AG20443 (cell line): ENCODE results near the gene PCGF5.
A peak's percentile ranks its signal among the peaks of the same experiment; 100 is the strongest.
"Not testable (repeated sequence)": the region's sequence is repeated elsewhere in the genome, so short reads cannot be mapped to it uniquely, and the experiment has no call there.

Experiments
- DNase-seq: peaks from one replicate; pipeline ENCODE4 v3.0.0; 2012; ENCODE audit warnings: low spot score, mixed read lengths

The PCGF5 gene

DNA sequence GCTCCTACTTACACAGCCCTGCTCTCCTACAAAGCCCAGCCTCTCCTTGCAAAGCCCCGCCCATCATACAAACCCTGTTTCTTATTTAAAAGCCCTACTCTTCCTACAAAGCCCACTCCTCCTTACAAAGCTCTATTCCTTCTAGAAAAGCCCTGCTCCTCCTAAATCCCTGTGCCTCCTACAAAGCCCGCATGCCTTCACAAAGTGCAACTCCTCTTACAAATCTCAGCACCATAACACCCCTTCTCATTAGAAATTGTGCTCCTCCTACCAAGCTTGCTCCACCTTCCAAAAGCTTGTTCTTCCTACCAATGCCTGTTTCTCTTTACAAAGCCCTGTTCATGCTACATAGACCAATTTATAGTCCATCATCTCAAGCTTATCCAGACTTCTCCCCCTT, 66.1 kb downstream of the PCGF5 start:
- no peak for DNase-seq

DNA sequence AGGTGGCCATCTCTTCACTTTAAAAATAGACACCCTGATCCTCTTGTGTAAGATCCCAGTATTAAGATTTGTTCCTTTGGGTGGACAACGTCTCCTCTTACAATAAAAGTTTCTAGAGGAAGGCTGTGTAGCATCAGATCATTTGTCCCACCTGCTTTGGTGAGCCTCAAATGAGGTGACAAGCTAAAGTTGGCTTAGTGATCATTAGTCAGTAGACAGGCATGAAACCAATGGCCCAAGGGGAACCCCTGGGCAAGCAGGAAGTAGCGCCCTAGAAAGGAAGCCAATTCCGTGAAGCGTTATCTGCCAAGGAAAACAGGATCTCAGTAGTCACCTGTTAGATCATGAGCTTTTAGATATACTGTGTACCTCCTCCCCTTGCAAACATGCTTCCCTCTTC, 66.8 kb downstream of the PCGF5 start:
- no peak for DNase-seq

DNA sequence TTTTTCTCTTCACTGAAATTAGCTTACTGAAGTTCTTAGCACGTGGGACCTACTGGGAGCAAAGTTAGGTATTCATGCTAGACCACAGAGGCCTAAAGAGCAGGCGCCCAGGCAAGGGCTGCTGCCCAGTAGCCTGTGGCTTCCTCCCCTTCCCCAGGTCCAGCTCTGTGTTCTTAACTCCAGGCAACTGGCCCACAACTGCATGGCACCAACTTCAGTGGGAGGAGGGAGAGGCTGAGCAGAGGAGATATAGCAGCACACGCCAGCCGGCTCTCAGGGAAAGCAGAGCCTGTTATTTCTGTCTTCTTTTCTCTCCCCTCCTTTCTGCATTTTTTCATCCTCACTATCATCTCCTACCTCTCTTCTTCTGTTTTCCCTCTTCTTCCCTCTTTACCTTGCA, 67.4 kb downstream of the PCGF5 start:
- no peak for DNase-seq

DNA sequence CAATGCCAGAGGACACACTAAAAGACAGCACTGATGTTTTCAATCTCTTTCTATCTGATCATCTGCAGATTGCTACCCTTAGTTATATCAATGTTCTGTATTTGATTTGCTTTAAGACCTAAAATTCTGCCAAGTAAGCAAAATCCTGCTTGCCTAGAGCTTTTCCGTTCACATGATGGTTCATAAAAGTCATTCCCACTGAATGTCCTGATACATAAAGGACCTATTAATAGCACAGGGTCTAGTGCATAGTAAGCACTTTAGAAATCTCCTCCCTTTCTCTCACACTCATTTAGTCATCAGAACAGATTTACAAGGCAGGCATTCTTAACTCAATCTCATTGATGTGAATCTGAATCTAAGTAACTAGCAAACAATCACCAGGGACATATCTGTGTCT, 68.8 kb downstream of the PCGF5 start:
- no peak for DNase-seq

DNA sequence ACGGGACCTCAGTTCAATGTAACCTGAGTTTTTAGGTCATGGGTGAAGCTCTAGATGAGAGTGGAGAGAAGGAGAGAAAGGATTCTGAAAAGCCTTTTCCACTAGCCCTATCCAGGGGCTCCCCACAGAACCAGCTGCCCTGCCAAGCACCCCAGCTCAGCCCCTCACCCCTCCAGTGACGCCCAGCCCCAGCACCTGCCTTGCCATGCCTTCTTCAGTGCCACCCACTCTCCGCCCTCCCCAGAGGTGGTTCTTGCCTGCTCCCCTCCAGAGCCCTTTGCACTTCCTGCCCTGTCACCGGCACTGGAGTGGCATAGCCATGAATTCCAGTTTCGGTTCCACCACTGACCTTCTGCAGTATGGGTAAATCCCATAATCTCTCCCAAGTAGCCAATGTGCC, 70.1 kb downstream of the PCGF5 start:
- no peak for DNase-seq

DNA sequence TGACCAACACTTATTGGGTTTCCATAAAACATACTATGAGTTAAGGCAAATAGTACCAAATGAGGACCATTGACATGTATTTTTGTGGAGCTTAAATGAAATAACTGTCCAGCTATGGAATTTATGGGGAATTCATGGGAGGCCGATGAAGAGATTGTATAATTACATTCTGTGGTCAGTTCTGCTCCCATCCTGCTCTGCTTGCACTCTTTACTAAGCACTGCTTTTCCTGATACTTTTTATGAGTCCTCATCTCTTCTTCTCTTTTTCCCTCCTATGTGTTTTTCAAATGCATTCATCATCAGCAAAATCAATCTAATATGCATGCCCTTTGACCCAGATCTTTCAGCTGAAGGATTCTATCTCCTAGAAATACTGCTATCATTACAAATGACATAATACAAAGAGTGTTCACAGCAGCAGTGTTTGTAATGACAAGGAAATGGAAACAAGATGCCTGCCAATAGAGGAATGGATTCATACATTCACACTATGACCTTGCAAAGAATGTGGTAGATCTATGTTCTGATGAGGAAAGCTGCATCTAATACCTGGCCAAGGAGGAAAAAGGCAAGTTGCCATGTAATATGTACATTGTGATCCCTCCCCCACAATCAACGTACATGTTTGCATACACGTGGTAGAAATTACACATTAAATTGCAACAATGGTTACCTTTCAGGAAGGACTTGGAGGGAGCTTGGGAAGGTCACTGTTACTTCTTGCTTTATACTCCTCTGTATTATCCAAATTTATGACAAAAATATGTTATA, 73.9 kb downstream of the PCGF5 start:
- no peak for DNase-seq

DNA sequence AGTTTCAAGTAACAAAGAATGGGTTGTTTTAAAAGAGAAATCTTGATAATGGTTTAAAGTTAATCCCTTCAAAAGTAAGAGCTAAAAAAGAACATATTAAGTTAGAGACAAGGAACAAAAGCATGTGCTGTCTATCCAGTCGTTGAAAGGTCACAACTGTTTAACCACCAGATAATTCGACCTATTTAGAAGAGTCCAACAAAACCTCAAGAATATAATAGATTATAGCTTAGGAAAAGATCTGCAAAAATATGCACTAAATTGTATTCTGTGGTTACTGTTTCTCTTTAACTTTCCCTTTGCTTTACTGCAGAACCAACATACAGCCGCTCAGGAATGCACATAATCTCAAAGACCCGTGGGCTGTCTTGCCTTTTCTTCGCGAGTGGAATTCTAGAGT, 74.9 kb downstream of the PCGF5 start:
- DNase-seq = no peak

DNA sequence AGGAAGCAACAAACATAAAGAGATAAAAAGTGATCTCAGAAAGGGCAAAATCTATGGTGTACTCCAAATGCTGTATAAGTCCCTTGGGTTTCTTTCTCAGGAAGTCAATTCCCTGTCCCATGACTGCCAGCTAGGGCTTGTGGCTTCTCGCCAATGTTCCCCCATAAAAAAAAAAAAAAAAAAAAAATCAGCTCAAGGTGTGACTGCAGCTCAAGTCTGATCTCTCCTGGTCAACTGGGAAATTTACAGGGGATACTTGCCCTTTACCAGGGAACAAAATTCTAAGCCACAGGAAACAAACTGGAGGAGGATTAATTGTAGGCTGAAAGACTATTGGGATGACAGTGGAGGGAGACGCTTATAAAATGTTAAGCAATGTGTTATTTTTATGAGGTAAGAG, 76.0 kb downstream of the PCGF5 start:
- no peak for DNase-seq

DNA sequence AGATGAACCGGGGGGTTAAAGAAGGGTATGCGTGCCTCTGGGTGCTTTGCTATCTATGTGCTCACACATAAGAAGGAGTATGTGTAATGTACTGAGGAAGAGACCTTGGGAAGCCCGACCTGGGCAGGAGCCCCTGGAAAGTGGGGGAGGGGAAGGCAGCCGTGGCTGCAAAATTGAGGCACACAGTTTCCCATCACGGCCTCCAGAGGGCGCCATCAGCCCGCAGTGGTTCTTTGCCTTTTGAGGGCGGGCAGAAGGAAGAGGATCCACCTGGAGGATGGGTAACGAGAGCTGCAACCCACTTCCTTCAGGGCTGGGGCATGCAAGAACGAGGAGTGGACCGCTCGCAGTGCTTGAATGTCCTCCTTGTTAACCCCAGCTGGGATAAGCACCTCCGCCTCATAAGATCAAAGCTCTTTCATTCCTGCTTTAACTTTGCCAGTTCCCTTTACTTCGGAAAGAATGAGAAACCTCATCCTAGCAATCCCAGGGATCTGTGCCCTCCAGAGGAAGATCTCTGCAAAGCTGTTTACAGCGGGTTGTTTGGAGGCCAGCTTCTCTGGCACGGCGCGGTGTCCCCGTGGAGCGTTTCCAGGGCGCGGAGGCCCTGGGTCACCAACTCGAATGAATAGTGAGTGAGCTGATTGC, 77.9 kb downstream of the PCGF5 start:
- peak; percentile 90 for DNase-seq

DNA sequence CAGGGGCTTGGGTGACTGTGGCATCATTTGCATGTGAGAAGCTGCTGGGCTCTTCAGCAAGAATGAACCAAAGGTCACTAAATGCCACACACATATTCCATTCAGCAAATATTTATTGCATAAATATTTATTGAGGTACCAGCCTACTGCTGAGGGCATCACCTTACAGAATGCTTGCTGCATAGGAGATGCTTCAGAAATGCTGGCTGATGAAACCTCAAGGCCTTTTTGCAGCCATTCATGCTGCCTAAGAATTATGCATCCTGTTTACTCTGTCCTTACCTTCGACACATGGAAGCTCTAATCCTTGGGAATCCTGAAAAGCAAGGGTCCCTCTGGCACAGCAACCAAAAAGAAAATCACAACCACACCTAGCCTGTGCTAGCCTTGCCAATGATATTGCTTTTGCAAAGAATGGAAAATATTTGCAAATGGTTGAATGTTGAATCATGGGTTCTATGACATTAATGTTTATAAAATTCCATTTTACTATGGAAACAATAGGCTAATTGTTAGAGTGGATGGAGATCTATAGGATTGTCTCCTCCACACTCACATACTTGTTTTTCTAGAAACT, 79.6 kb downstream of the PCGF5 start:
- DNase-seq = no peak

DNA sequence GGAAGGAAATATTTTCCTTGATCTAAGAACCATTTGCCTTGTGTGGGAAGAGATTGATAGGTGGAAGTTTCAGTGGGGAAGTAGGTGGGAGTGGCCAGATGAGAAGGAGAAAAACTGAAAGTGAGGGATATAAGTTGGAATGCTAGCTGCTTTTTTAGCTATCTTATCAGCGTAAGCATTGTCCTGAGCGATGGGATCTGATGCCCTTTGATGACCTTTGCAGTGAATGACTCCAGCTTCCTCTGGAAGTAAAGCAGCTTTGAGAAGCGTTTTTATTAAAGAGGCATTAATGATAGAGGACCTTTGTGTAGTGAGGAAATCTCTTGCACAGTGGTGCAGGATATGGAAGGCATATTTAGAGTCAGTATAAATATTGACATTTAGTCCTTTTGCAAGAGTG, 82.5 kb downstream of the PCGF5 start:
- DNase-seq = not testable (repeated sequence)

DNA sequence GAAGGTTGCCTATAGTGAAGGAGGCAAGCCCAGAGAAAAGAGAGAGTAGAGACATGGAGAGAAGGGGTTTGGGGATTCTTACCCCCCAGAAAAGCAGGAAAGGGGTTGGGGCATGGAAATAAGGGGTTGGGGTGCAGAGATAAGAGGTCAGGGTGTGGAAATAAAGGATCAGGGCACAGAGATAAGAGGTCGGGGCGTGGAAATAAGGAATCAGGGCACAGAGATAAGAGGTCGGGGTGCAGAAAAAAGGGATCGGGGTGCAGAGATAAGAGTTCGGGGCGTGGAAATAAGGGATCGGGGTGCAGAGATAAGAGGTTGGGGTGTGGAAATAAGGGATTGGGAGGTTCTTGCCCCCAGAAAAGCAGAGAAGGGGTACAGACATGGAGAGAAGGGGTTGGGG, 85.5 kb downstream of the PCGF5 start:
- not testable (repeated sequence) for DNase-seq

DNA sequence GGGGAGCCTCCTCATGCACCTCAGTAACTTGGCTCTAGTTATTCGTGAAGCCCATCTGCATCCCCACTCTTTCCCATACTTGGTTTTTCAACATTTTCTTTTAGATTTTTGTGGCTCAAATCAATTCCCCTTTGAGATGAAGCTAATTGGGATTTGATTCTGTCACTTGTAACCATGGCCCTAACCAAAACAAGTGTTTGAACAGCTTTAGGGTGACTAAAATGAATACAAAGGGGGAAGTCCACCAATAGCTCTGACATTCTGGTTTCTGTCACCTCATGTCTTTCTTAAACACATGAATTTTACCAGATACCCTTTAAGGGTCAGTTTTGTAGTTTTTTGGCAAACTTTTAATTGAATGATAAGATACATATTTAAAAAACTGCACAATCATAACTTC, 87.0 kb downstream of the PCGF5 start:
- no peak for DNase-seq

DNA sequence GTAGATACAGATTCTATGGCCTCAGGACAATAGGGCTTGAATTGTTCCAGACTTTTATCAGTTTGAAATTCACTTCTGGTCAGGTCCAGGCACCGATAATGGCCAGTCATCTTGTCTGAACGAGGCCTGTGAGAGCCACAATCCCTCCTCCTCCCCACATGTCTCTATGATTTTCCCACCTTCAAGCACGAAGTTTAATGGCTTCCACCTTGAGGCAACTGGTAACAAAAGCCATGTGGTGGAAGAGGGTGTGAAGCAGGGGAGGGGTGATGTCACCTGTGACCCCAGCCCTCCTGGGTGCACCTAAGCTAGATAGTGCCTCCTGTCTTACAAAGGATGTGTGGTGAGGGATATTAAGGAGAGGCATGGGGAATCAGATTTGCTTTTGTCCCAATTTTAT, 89.2 kb downstream of the PCGF5 start:
- no peak for DNase-seq

DNA sequence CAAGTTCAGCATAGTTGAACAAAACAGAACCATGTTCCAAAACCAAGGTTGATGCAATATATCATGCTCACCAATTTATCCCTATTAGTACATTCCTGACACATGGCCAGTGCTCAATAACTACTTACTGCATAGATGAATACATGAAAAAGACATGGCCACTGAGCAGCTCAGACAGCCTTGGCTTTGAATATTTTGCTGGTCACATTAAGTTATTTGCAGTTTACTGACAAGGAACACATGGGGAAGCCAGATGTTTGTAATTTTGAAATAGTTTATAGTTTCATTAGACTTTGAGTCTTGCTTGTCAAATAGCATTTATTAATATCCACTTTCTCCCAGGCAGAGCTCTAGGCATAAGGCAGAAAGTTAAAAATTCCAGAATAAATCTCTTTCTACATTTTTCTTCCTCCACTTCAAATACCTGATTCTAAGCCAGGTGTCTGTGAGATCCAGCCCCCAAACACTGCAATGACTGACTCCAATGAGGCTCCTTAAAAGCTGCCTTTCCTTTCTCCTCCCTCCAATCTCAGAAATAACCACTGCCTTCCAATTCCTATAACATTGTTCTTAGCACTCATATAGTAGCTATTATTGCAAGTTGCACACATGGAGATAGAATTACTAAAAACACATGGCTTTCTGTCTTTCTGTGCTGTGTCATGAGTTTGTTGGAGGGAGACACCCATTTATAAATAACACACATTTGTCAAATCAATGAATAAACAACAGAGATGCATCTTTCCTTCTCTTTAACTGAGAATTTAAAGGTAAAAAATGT, 91.3 kb downstream of the PCGF5 start:
- DNase-seq = no peak

DNA sequence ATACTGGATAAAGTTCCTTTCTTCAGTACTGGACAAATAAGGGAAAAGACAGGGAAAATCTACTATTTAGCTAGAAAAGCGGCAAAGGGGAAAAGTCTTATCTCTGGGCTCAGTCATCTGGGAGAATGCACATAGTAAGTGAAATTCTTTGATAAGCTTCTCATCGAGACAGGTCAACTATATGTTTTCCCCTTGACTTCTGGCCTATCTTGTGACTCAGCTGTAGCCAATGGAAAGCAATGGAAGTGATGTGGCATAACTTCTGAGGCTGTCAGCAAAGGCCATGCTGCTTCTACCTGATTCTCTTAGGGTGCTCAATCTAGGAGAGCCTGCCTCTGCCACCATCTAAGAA, 91.9 kb downstream of the PCGF5 start:
- DNase-seq = no peak

DNA sequence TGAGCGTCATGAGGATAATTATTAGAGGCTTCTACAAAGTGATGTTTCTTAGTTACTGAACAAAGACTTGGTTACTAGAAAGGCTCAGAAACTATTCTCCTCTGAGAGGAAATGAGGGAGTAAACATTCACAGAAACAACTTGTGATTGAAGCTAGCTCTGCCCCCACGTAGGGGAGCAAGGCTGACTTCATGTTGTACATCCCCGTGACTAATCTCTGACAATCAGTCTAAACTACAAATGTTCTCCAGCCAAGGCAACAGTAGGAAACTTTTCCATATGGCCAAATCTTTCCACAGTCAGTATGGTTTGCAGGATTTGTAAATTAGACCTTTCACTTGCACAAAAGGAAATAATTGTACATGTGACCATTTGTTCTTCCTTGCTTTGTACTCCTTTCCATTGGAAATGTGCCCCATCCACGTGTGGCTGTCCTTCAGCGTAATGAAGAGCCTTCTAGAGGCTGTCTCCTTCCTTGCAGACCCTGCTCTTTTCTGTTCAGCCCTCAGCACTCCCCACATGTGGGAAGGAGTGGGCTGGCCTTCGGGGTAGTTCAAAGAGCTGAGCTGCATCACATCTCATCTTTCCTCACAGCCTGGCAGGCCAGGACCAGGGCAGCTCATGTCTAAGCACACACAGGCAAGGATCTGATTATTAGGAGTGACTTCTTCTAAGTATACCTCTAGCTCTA, 93.5 kb downstream of the PCGF5 start:
- peak; percentile 50 for DNase-seq

DNA sequence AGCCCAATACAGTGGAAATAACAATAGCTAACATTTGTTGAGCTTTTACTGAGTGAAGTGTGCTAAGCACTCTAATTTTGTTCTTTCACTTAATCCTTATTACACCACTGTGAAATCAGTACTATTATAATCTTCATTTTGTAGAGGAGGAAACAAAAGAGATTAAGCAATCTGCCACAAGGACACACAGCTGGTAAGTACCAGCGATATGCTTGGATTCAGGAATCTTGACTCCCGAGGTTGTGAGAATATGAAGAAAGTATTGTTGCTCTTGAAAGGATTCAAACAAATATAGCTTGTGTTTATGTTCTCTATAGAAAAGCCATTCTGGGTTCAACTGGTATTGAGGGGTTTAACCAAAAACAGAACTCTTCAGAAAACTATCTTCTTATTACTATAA, 96.0 kb downstream of the PCGF5 start:
- DNase-seq = no peak

DNA sequence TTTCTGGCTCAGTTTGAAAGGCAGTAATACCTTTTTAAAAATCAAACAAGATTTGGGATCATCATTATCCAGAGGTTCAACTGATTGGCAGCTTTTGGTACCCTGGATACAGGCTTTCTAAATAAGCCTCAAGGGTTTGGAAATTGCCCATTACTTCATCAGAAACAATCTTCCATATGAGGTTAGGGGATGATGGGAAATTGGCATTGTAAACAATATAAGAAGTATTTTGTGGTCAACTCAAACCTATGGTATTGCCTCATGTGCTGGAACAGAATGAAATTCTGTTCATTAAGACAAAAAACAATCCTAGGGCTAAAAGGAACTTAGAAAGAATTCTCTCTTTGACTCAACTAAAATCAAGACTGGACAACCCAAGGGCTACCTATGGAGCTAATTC, 97.1 kb downstream of the PCGF5 start:
- DNase-seq = no peak

DNA sequence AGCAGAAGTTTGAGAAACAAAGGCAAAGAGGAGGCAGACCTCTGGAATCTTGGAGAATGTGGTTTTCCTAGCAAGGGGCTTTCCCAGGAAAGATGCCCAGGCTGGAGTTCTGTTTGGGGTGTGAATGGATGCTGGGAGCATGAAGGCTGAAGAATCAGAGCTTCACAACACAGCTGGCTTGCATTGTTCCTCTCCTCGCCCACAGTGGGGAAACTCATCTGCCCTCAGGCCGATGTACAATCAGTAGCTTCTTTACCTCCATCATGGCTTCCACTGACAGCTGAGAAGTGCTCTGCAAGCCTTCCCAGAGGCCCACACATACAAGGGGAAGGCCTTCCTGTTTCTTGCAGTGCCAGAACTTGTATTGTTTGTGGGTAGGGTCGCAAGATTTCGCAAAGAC, 98.9 kb downstream of the PCGF5 start:
- no peak for DNase-seq

DNA sequence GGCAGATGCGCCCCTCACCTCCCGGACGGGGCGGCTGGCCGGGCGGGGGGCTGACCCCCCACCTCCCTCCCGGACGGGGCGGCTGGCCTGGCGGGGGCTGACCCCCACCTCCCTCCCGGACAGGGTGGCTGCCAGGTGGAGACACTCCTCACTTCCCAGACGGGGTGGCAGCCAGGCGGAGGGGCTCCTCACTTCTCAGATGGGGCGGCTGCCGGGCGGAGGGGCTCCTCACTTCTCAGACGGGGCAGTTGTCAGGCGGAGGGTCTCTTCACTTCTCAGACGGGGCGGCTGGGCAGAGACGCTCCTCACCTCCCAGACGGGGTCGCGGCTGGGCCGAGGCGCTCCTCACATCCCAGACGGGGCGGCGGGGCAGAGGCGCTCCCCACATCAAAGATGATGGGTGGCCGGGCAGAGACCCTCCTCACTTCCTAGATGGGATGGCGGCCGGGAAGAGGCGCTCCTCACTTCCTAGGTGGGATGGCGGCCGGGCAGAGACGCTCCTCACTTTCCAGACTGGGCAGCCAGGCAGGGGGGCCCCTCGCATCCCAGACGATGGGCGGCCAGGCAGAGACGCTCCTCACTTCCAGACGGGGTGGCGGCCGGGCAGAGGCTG, 102.9 kb downstream of the PCGF5 start:
- DNase-seq = not testable (repeated sequence)
